Cardiac muscle cell (in vitro differentiated cells and primary cell): ENCODE data around the gene PPP6R1. TPM values are rescaled to one million over a fixed set of nuclear protein-coding genes. Genes with fewer than 3 reads are reported as not detected.
"Not testable (repeated sequence)": the region's sequence is repeated elsewhere in the genome, so short reads cannot be mapped to it uniquely, and the experiment has no call there.

Experiments used
- DNase-seq, 2 donors: peaks; one replicate each; pipeline versions ENCODE4 v3.0.0 to v3.0.0-alpha.2; 2010 to 2017; ENCODE audit warnings: low read depth in 1 of 2, low spot score in 1 of 2
- H3K27ac ChIP-seq: fragments of 200-600 bp; sonication (generic); 2 replicates; pipeline ENCODE4 v1.5.1; 2016
- H3K27me3 ChIP-seq: fragments of 200-600 bp; sonication (generic); 2 replicates; pipeline ENCODE4 v1.6.0; 2016; ENCODE audit warnings: control low read depth
- H3K36me3 ChIP-seq: fragments of 200-600 bp; sonication (generic); 2 replicates; pipeline ENCODE4 v1.5.1; 2016; ENCODE audit warnings: control low read depth
- H3K4me1 ChIP-seq: fragments of 200-600 bp; sonication (generic); 2 replicates; pipeline ENCODE4 v1.8.1; 2017; ENCODE audit warnings: low read depth, mild to moderate bottlenecking, mixed run types
- H3K4me3 ChIP-seq: fragments of 200-600 bp; sonication (generic); 2 replicates; pipeline ENCODE4 v1.5.1; 2016; ENCODE audit warnings: mild to moderate bottlenecking
- H3K9me3 ChIP-seq: fragments of 200-600 bp; sonication (generic); 2 replicates; pipeline ENCODE4 v1.5.1; 2017; ENCODE audit warnings: low read depth, mild to moderate bottlenecking, control low read depth
- CTCF ChIP-seq: IDR thresholded peaks from 2 replicates; pipeline ENCODE4 v1.5.1; 2012; ENCODE audit warnings: low read depth, mild to moderate bottlenecking, low read length
- polyA plus RNA-seq: library from polyadenylated mRNA; unstranded; fragments of >200 nt; fragmentation: Nextera tagmentation; extraction: Ambion mirVana; gene quantifications from 2 replicates; pipeline ENCODE4 v1.2.1, GENCODE V29; 2016
- total RNA-seq: library from RNA; depleted of rRNA; stranded (reverse); fragments of >200 nt; gene quantifications from 2 replicates; pipeline ENCODE4 v1.2.3, GENCODE V29; 2016

PPP6R1 gene
- total and polyA plus RNA-seq, 2 experiments from 2014 or later, result 91.7 to 98.7 TPM

DNA sequence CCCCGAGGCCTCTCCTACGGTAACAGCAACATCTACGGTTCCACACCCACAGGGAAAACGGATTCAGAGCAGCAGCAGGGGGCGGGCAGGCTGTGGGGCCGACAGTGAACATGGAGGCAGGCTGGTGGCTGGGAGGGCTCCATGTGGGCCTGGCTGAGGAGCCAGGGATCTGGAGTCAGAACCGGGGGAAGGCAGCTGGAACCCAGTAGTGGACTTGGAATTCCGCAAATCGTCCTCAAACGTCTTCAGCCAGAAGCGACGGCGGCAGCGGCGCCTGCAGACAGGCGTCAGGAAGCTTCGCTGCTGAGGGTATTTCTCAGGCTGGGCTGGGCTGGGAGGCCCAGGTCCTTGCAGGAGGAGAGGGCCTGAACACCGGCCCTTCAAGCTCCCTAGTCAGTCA is 32.0 kb downstream of the PPP6R1 start:
- Histone ChIP-seq H3K36me3 (peaks cover 11% of the 10 kb centered on the region), H3K27ac (peak overlapping the region; percentile 89), H3K9me3 (no peaks in the 10 kb centered on the region), H3K27me3 (no peaks in the 10 kb centered on the region), H3K4me1 (peaks cover 10% of the 10 kb centered on the region), H3K4me3 (no peak overlapping the region)
- TF ChIP-seq CTCF, result no peak
- DNase-seq, result no peak

GRCh38 chr19:55226273-55226672 is 32.5 kb downstream of the PPP6R1 start:
- H3K9me3 ChIP-seq, result no peaks in the 10 kb centered on the region
- TF ChIP-seq CTCF, result no peak
- H3K27ac ChIP-seq, result peak overlapping the region; percentile 89
- no peak for DNase-seq
- peaks cover 10% of the 10 kb centered on the region for H3K4me1 ChIP-seq
- H3K27me3 ChIP-seq, result no peaks in the 10 kb centered on the region
- peaks cover 6% of the 10 kb centered on the region for H3K36me3 ChIP-seq
- no peak overlapping the region for H3K4me3 ChIP-seq

- Histone ChIP-seq H3K9me3 (no peaks in the 10 kb centered on the region), H3K27ac (no peak overlapping the region), H3K4me3 (no peak overlapping the region), H3K36me3 (peaks cover 3% of the 10 kb centered on the region), H3K27me3 (no peaks in the 10 kb centered on the region), H3K4me1 (peaks cover 10% of the 10 kb centered on the region)
- no peak for DNase-seq
- no peak for TF ChIP-seq CTCF
Measured at GRCh38 chr19:55225415-55225958, 33.3 kb downstream of the PPP6R1 start.

- not testable (repeated sequence) for H3K27ac ChIP-seq, DNase-seq, H3K9me3 ChIP-seq, H3K4me3 ChIP-seq, H3K36me3 ChIP-seq, H3K4me1 ChIP-seq, H3K27me3 ChIP-seq
Measured at GRCh38 chr19:55224679-55225414, 34.0 kb downstream of the PPP6R1 start.

DNA sequence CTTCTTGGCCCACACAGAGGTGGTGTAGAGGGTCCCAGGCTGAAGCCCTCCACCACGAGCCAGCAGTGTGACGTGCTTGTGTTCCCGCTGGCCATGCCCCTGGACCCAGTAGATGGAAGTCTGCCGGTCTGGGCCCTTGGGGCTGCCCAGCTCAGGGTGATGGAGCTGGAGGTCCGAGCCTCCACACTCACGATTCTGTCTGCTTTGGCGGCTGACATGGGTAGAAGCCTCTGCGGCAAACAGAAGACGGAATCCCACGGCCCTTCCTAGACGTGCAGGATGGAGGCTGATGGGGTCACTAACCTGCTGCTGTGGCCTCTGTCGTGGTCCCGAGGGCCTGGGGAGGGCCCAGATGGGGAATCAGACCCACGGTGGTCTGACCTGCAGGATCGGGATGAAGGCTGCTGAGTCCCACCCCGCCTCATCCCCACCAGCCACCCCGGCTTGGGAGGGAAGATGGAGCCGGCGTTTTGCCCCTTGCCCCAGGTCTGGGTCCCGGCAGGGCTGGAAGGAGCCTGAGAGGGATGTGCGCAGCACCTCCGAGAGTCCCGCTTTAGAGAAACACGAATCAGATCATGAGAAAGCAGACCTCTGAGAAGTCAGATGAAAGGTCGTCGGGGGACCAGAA is 34.7 kb downstream of the PPP6R1 start:
- H3K27ac ChIP-seq, result no peak overlapping the region
- no peak for TF ChIP-seq CTCF
- H3K4me3 ChIP-seq, result no peak overlapping the region
- H3K9me3 ChIP-seq, result no peaks in the 10 kb centered on the region
- peaks cover 10% of the 10 kb centered on the region for H3K4me1 ChIP-seq
- H3K36me3 ChIP-seq, result no peaks in the 10 kb centered on the region
- DNase-seq, result no peak
- H3K27me3 ChIP-seq, result no peaks in the 10 kb centered on the region
